IPS DF 19.7 (cell line): ENCODE data around the gene NCL.
"Not testable (repeated sequence)": the region's sequence is repeated elsewhere in the genome, so short reads cannot be mapped to it uniquely, and the experiment has no call there.

Experiments used
- DNase-seq: peaks from one replicate; pipeline ENCODE4 v3.0.0-alpha.2; 2013; ENCODE audit warnings: low read depth, low spot score

NCL gene

GRCh38 chr2:231467613-231468530, 3.6 kb upstream of the NCL start:
- no peak for DNase-seq

GRCh38 chr2:231467016-231467545, 2.8 kb upstream of the NCL start:
- no peak for DNase-seq

GRCh38 chr2:231464576-231465540, 574 bp upstream of the NCL start:
- DNase-seq = no peak

GRCh38 chr2:231462729-231463465, 1.4 kb downstream of the NCL start:
- DNase-seq = no peak

- DNase-seq = no peak
These were observed 2.7 kb downstream of the NCL start for GRCh38 chr2:231461516-231461971.

GRCh38 chr2:231460841-231461240, 3.4 kb downstream of the NCL start:
- DNase-seq = not testable (repeated sequence)

- no peak for DNase-seq
These were observed 4.0 kb downstream of the NCL start for GRCh38 chr2:231460073-231460835.

- DNase-seq = no peak
These were observed 5.9 kb downstream of the NCL start for GRCh38 chr2:231458368-231458767.

GRCh38 chr2:231457101-231457500, 7.2 kb downstream of the NCL start:
- no peak for DNase-seq

- no peak for DNase-seq
These were observed 7.8 kb downstream of the NCL start for GRCh38 chr2:231456295-231457004.

- DNase-seq = no peak
These were observed 8.4 kb downstream of the NCL start for GRCh38 chr2:231455890-231456289.

- no peak for DNase-seq
These were observed 9.1 kb downstream of the NCL start for GRCh38 chr2:231455222-231455621.

- no peak for DNase-seq
These were observed 9.9 kb downstream of the NCL start for GRCh38 chr2:231454361-231454791.

- no peak for DNase-seq
These were observed 11.3 kb downstream of the NCL start for GRCh38 chr2:231452799-231453508.

GRCh38 chr2:231450548-231450989, 13.7 kb downstream of the NCL start:
- no peak for DNase-seq

GRCh38 chr2:231449503-231450054, 14.7 kb downstream of the NCL start:
- no peak for DNase-seq

GRCh38 chr2:231436957-231437356, 27.3 kb downstream of the NCL start:
- no peak for DNase-seq

GRCh38 chr2:231433990-231434389, 30.3 kb downstream of the NCL start:
- DNase-seq = no peak

GRCh38 chr2:231431606-231432005, 32.7 kb downstream of the NCL start:
- no peak for DNase-seq
